ENCODE data around the gene SMARCA1. TPM values are rescaled to one million over a fixed set of nuclear protein-coding genes. Genes with fewer than 3 reads are reported as not detected.

SMARCA1 gene
- total and polyA plus RNA-seq, 2 of the 13 experiments (the other 11 are each of a cell fraction or from before 2014, with no cell fraction given): 97.7 to 145 TPM

DNA sequence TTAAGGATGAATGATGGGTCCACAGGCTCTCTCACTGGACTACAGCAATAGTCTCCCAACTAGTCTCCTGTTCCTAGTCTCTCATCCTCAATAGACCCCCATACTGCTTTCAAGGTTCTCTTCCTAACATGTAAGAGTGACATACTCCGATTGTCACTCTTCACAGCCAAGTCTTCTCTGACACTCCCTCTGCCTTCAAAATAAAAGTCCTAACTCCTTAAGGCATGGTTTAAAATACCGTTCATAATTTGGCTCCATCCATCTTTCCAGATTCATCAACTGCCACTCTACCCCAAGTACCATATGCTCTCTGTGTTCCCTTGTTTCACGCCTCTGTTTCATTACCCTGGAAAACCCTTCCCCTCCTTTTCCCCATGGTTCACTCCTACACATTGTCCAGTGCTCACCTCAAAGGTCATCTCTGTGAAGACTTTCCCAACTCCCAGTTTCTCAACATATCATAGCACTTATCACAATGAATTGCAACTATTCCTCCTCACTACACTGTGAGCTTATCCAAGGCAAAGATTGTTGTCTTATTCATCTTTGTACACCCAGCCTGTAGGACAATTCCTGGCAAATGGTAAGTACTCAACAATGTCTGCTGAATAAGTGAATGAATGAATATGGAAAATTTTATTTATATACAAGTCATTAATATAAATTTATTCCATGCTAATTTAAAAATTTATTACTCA is 26.0 kb downstream of the SMARCA1 start:
- H3K4me2 ChIP-seq (ENCODE audit: low read depth, low read length): no peak overlapping the region
- H2AFZ ChIP-seq (ENCODE audit: low read length): no peak overlapping the region
- ChIA-PET CTCF (ENCODE audit: low intra/inter-chr PET ratio, low total read pairs) (no interaction called here), POLR2A (no interaction called here)
- intact Hi-C loops (cut with micrococcal nuclease; ENCODE audit: unreplicated experiment) (loop anchor here (10.0 kb wide), 1 partner anchor 48 kb away; the partner anchor contains the start of gene OCRL), in situ Hi-C loops (cut with HindIII; ENCODE audit: extremely low pct_ligation_motif_present, low pct_unique_long_range_greater_than_20kb) (no loop called here)
- H3K27me3 ChIP-seq (ENCODE audit: control insufficient read depth in 1 of 2, insufficient read depth in 2 of 2, low read length in 2 of 2): no peaks in the 10 kb centered on the region
- H3K9ac ChIP-seq (ENCODE audit: insufficient read depth, low read depth, low read length): no peak overlapping the region
- DNase-seq (ENCODE audit: low spot score) (no peak), ATAC-seq (no peak), FAIRE-seq (no peak)
- no peaks in the 10 kb centered on the region for H3K79me2 ChIP-seq (ENCODE audit: insufficient read depth, low read length)
- H3K4me3 ChIP-seq (replicated peaks in 1 of 3; ENCODE audit: insufficient read depth in 1 of 3, low read depth in 2 of 3, low read length in 3 of 3): no peak overlapping the region
- BruUV-seq (replicated peaks): no TSS peak
- H4K20me1 ChIP-seq (ENCODE audit: insufficient read depth, low read length): peaks cover 3% of the 10 kb centered on the region; the same call in 1 of the 2 replicates
- H3K9me3 ChIP-seq (ENCODE audit: low read length): no peaks in the 10 kb centered on the region
- H3K4me1 ChIP-seq (ENCODE audit: insufficient read depth, low read length): no peaks in the 10 kb centered on the region
- no peak overlapping the region for H3K27ac ChIP-seq (ENCODE audit: extremely low read length, insufficient read depth, low read length)
- 100% methylated on average over 3 of the region's 3 CpGs for WGBS (ENCODE audit: low lambda C conversion rate)
- H3K36me3 ChIP-seq (replicated peaks in 1 of 2; ENCODE audit: control insufficient read depth in 1 of 2, insufficient read depth in 2 of 2, low read length in 2 of 2): peaks cover 9 to 46% of the 10 kb centered on the region in 2 experiments
- TF ChIP-seq PCBP1 (IDR thresholded peaks at IDR 0.05; ENCODE audit: borderline replicate concordance, low read depth, low read length) (no peak), ZNF24 (IDR thresholded peaks at IDR 0.05) (no peak), PHB2 (IDR thresholded peaks at IDR 0.05; ENCODE audit: partially characterized antibody) (no peak), THYN1 (CRISPR knock-in tag; IDR thresholded peaks at IDR 0.05; ENCODE audit: borderline replicate concordance, low read depth) (no peak), ZNF839 (CRISPR knock-in tag; IDR thresholded peaks at IDR 0.05; ENCODE audit: borderline replicate concordance) (no peak), BORCS8-MEF2B (CRISPR knock-in tag; IDR thresholded peaks at IDR 0.05) (no peak), ZNF282 (IDR thresholded peaks at IDR 0.05; ENCODE audit: partially characterized antibody) (no peak), CC2D1A (CRISPR knock-in tag; IDR thresholded peaks at IDR 0.05) (no peak), ZBTB8A (CRISPR knock-in tag; IDR thresholded peaks at IDR 0.05; ENCODE audit: borderline replicate concordance, low read depth) (no peak), GATAD2A (CRISPR knock-in tag; IDR thresholded peaks at IDR 0.05) (no peak), ZNF556 (CRISPR knock-in tag; IDR thresholded peaks at IDR 0.05; ENCODE audit: borderline replicate concordance) (no peak)
- TF ChIP-seq, protein P1, sequence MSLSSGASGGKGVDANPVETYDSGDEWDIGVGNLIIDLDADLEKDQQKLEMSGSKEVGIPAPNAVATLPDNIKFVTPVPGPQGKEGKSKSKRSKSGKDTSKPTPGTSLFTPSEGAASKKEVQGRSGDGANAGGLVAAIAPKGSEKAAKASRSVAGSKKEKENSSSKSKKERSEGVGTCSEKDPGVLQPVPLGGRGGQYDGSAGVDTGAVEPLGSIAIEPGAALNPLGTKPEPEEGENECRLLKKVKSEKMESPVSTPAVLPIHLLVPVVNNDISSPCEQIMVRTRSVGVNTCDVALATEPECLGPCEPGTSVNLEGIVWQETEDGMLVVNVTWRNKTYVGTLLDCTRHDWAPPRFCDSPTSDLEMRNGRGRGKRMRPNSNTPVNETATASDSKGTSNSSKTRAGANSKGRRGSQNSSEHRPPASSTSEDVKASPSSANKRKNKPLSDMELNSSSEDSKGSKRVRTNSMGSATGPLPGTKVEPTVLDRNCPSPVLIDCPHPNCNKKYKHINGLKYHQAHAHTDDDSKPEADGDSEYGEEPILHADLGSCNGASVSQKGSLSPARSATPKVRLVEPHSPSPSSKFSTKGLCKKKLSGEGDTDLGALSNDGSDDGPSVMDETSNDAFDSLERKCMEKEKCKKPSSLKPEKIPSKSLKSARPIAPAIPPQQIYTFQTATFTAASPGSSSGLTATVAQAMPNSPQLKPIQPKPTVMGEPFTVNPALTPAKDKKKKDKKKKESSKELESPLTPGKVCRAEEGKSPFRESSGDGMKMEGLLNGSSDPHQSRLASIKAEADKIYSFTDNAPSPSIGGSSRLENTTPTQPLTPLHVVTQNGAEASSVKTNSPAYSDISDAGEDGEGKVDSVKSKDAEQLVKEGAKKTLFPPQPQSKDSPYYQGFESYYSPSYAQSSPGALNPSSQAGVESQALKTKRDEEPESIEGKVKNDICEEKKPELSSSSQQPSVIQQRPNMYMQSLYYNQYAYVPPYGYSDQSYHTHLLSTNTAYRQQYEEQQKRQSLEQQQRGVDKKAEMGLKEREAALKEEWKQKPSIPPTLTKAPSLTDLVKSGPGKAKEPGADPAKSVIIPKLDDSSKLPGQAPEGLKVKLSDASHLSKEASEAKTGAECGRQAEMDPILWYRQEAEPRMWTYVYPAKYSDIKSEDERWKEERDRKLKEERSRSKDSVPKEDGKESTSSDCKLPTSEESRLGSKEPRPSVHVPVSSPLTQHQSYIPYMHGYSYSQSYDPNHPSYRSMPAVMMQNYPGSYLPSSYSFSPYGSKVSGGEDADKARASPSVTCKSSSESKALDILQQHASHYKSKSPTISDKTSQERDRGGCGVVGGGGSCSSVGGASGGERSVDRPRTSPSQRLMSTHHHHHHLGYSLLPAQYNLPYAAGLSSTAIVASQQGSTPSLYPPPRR (CRISPR knock-in tag; IDR thresholded peaks at IDR 0.05; ENCODE audit: borderline replicate concordance): no peak
- TF ChIP-seq, protein P2, sequence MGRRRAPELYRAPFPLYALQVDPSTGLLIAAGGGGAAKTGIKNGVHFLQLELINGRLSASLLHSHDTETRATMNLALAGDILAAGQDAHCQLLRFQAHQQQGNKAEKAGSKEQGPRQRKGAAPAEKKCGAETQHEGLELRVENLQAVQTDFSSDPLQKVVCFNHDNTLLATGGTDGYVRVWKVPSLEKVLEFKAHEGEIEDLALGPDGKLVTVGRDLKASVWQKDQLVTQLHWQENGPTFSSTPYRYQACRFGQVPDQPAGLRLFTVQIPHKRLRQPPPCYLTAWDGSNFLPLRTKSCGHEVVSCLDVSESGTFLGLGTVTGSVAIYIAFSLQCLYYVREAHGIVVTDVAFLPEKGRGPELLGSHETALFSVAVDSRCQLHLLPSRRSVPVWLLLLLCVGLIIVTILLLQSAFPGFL (CRISPR knock-in tag; IDR thresholded peaks at IDR 0.05): no peak
- TF ChIP-seq, protein P3, sequence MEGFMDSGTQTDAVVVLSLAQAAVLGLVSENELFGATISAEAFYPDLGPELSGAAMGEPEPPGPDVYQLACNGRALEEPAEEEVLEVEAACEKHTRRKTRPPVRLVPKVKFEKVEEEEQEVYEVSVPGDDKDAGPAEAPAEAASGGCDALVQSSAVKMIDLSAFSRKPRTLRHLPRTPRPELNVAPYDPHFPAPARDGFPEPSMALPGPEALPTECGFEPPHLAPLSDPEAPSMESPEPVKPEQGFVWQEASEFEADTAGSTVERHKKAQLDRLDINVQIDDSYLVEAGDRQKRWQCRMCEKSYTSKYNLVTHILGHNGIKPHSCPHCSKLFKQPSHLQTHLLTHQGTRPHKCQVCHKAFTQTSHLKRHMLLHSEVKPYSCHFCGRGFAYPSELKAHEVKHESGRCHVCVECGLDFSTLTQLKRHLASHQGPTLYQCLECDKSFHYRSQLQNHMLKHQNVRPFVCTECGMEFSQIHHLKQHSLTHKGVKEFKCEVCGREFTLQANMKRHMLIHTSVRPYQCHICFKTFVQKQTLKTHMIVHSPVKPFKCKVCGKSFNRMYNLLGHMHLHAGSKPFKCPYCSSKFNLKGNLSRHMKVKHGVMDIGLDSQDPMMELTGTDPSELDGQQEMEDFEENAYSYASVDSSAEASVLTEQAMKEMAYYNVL (CRISPR knock-in tag; IDR thresholded peaks at IDR 0.05; ENCODE audit: borderline replicate concordance): no peak
- TF ChIP-seq, protein P4, sequence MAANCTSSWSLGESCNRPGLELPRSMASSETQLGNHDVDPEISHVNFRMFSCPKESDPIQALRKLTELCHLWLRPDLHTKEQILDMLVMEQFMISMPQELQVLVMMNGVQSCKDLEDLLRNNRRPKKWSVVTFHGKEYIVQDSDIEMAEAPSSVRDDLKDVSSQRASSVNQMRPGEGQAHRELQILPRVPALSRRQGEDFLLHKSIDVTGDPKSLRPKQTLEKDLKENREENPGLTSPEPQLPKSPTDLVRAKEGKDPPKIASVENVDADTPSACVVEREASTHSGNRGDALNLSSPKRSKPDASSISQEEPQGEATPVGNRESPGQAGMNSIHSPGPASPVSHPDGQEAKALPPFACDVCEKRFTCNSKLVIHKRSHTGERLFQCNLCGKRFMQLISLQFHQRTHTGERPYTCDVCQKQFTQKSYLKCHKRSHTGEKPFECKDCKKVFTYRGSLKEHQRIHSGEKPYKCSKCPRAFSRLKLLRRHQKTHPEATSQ (CRISPR knock-in tag; IDR thresholded peaks at IDR 0.05; ENCODE audit: borderline replicate concordance): no peak
